GM23338 (cell line): ENCODE results near the gene GPR179. TPM values are rescaled to one million over a fixed set of nuclear protein-coding genes. Genes with fewer than 3 reads are reported as not detected.

Source experiments
- ATAC-seq: fragments of 200-7000 bp; cut with Tn5 transposase; 3 replicates; pipeline ENCODE4 v1.9.1; 2020
- DNase-seq: peaks from one replicate; pipeline ENCODE4 v3.0.0-alpha.2; 2015; ENCODE audit warnings: low spot score
- H2AFZ ChIP-seq: fragments of 200-600 bp; sonication (generic); 2 replicates; pipeline ENCODE4 v1.8.0; 2016; ENCODE audit warnings: antibody characterized with exemption, mild to moderate bottlenecking, moderate library complexity
- H3F3A ChIP-seq: fragments of 200-600 bp; sonication (generic); replicated peaks from 2 replicates; pipeline ENCODE4 v1.8.0; 2017; ENCODE audit warnings: antibody characterized with exemption, mixed run types, low read depth
- H3K27ac ChIP-seq: fragments of 200-600 bp; sonication (generic); 2 replicates; pipeline ENCODE4 v1.6.1; 2016; ENCODE audit warnings: low read depth
- H3K27me3 ChIP-seq: fragments of 200-600 bp; sonication (generic); 2 replicates; pipeline ENCODE4 v1.8.0; 2016; ENCODE audit warnings: mild to moderate bottlenecking, mixed run types, moderate library complexity; ENCODE audit not compliant: insufficient read depth
- H3K36me3 ChIP-seq: fragments of 200-600 bp; sonication (generic); 2 replicates; pipeline ENCODE4 v1.8.0; 2016; ENCODE audit warnings: mild to moderate bottlenecking; ENCODE audit not compliant: insufficient read depth
- H3K4me1 ChIP-seq: fragments of 200-600 bp; sonication (generic); 2 replicates; pipeline ENCODE4 v1.8.0; 2016; ENCODE audit warnings: mild to moderate bottlenecking, moderate library complexity; ENCODE audit not compliant: insufficient read depth
- H3K4me2 ChIP-seq: fragments of 200-600 bp; sonication (generic); 2 replicates; pipeline ENCODE4 v1.7.1; 2017; ENCODE audit warnings: mixed run types
- H3K4me3 ChIP-seq: fragments of 200-600 bp; sonication (generic); 2 replicates; pipeline ENCODE4 v1.6.1; 2016; ENCODE audit warnings: mixed run types
- H3K79me2 ChIP-seq: fragments of 200-600 bp; sonication (generic); replicated peaks from 2 replicates; pipeline ENCODE4 v1.8.0; 2017; ENCODE audit warnings: mild to moderate bottlenecking; ENCODE audit not compliant: insufficient read depth
- H3K9me2 ChIP-seq: fragments of 200-600 bp; sonication (generic); 2 replicates; pipeline ENCODE4 v1.8.0; 2017; ENCODE audit not compliant: insufficient read depth
- H4K20me1 ChIP-seq: fragments of 200-600 bp; sonication (generic); replicated peaks from 2 replicates; pipeline ENCODE4 v1.8.0; 2017; ENCODE audit warnings: mild to moderate bottlenecking; ENCODE audit not compliant: insufficient read depth
- H3K27ac Mint-ChIP-seq: 2 replicates; pipeline ENCODE4 v1.8.0; 2020; ENCODE audit warnings: inconsistent platforms, mild to moderate bottlenecking, moderate library complexity, mixed read lengths
- H3K27me3 Mint-ChIP-seq: 3 replicates; pipeline ENCODE4 v1.8.0; 2022; ENCODE audit warnings: low read depth, mild to moderate bottlenecking, moderate library complexity, mixed read lengths, inconsistent platforms; ENCODE audit not compliant: insufficient read depth, poor library complexity
- H3K36me3 Mint-ChIP-seq: 3 replicates; pipeline ENCODE4 v1.8.0; 2021; ENCODE audit warnings: low read depth, mild to moderate bottlenecking, inconsistent platforms, moderate library complexity, mixed read lengths
- H3K4me1 Mint-ChIP-seq: 3 replicates; pipeline ENCODE4 v1.8.0; 2020; ENCODE audit warnings: mild to moderate bottlenecking, inconsistent platforms, mixed read lengths
- H3K4me3 Mint-ChIP-seq: 3 replicates; pipeline ENCODE4 v1.8.0; 2021; ENCODE audit warnings: moderate library complexity, mild to moderate bottlenecking, inconsistent platforms, mixed read lengths
- H3K9me3 Mint-ChIP-seq: 3 replicates; pipeline ENCODE4 v1.8.0; 2020; ENCODE audit warnings: moderate library complexity, mild to moderate bottlenecking, inconsistent platforms, mixed read lengths
- CREB1 ChIP-seq: fragments of 250-450 bp; sonication (Bioruptor Pico); IDR thresholded peaks from 2 replicates; pipeline ENCODE4 v1.5.0; 2020; ENCODE audit warnings: low read depth, mild to moderate bottlenecking, moderate library complexity
- JUNB ChIP-seq: IDR thresholded peaks from one replicate; pipeline ENCODE4 v1.6.1; 2016; ENCODE audit warnings: antibody characterized with exemption; ENCODE audit not compliant: unreplicated experiment
- NANOG ChIP-seq: IDR thresholded peaks from 2 replicates; pipeline ENCODE4 v1.6.1; 2016; ENCODE audit warnings: antibody characterized with exemption, borderline replicate concordance
- polyA plus RNA-seq: library from polyadenylated mRNA; unstranded; fragments of >200 nt; fragmentation: Nextera tagmentation; extraction: Ambion mirVana; gene quantifications from 2 replicates; pipeline ENCODE4 v1.2.1, GENCODE V29; 2016
- total RNA-seq: library from RNA; depleted of rRNA; stranded (reverse); fragments of >200 nt; shearing (Covaris generic); gene quantifications from 2 replicates; pipeline ENCODE4 v1.2.3, GENCODE V29; 2014
- TF ChIP-seq, protein P1 (sequence below): IDR thresholded peaks from 2 replicates; pipeline ENCODE4 v1.6.1; 2016; ENCODE audit warnings: antibody characterized with exemption
- TF ChIP-seq, protein P2 (sequence below), 2 experiments: fragments of 200-600 bp in 1 of 2; sonication (generic) in 1 of 2; conservative IDR thresholded peaks; 2 replicates each; pipeline versions ENCODE4 v1.5.1 to v1.6.1; 2016 to 2017; ENCODE audit warnings: antibody characterized with exemption in 2 of 2, low read depth in 2 of 2, mild to moderate bottlenecking in 2 of 2, moderate library complexity in 1 of 2
- TF ChIP-seq, protein P3 (sequence below): IDR thresholded peaks from one replicate; pipeline ENCODE4 v1.6.1; 2018; ENCODE audit warnings: antibody characterized with exemption; ENCODE audit not compliant: unreplicated experiment

Gene GPR179
- total and polyA plus RNA-seq, 2 experiments from 2014 or later, result 0.03 TPM

DNA sequence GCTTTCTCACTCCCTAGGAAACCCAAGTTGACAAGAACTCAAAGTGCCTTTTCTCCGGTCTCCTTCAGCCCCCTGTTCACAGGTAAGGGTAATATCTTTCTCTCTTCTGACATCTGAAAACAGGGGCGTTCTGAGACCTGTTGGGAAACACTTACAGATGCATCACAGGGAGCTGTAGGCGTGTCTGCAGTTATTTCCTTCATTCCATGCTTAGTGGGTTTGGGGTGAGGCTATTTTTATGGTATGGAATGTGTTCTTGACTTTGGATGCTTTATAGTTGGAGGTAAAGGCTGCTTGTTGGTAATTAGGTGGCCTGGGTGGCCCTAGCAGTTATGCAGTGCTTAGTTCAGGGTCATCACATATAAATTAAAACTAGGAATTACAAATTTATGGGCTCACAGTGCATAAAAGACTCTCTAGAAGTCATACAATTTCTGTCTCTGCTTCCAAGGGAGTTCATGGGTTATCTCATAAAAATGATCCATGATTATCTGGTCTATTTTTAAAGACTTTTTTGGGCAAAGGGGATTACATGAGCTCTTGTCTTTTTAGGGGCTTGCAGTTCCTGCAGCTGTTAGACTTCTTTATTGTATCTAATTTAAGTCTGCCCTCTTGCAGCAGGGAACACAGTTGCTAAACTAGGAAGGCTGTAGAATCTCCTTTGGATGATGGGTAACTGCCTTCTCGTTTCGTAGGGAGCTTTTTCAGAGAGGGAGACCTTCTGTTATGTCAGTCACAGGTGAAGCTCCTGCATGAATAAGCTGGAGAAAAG lies 18.1 kb upstream of the GPR179 start:
- Histone ChIP-seq H3K4me1 (peaks cover 34% of the 10 kb centered on the region), H3K4me2 (peak overlapping the region; percentile 21; the same call in 1 of the 2 replicates), H4K20me1 (peaks cover 13% of the 10 kb centered on the region), H3K27me3 (no peaks in the 10 kb centered on the region), H3K4me3 (no peak overlapping the region), H2AFZ (no peak overlapping the region), H3F3A (no peaks in the 10 kb centered on the region), H3K79me2 (peaks cover 58% of the 10 kb centered on the region), H3K27ac (peak overlapping the region; percentile 71), H3K36me3 (peaks cover 6% of the 10 kb centered on the region; the same call in 1 of the 2 replicates), H3K9me2 (no peaks in the 10 kb centered on the region)
- TF ChIP-seq, protein P1, sequence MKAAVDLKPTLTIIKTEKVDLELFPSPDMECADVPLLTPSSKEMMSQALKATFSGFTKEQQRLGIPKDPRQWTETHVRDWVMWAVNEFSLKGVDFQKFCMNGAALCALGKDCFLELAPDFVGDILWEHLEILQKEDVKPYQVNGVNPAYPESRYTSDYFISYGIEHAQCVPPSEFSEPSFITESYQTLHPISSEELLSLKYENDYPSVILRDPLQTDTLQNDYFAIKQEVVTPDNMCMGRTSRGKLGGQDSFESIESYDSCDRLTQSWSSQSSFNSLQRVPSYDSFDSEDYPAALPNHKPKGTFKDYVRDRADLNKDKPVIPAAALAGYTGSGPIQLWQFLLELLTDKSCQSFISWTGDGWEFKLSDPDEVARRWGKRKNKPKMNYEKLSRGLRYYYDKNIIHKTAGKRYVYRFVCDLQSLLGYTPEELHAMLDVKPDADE, result no peak
- TF ChIP-seq JUNB (no peak), CREB1 (CRISPR knock-in tag) (no peak), NANOG (no peak)
- TF ChIP-seq, protein P2, sequence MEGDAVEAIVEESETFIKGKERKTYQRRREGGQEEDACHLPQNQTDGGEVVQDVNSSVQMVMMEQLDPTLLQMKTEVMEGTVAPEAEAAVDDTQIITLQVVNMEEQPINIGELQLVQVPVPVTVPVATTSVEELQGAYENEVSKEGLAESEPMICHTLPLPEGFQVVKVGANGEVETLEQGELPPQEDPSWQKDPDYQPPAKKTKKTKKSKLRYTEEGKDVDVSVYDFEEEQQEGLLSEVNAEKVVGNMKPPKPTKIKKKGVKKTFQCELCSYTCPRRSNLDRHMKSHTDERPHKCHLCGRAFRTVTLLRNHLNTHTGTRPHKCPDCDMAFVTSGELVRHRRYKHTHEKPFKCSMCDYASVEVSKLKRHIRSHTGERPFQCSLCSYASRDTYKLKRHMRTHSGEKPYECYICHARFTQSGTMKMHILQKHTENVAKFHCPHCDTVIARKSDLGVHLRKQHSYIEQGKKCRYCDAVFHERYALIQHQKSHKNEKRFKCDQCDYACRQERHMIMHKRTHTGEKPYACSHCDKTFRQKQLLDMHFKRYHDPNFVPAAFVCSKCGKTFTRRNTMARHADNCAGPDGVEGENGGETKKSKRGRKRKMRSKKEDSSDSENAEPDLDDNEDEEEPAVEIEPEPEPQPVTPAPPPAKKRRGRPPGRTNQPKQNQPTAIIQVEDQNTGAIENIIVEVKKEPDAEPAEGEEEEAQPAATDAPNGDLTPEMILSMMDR (conservative IDR thresholded peaks at IDR 0.05; ENCODE audit: low read depth in 2 of 2), result no peak
- TF ChIP-seq, protein P3, sequence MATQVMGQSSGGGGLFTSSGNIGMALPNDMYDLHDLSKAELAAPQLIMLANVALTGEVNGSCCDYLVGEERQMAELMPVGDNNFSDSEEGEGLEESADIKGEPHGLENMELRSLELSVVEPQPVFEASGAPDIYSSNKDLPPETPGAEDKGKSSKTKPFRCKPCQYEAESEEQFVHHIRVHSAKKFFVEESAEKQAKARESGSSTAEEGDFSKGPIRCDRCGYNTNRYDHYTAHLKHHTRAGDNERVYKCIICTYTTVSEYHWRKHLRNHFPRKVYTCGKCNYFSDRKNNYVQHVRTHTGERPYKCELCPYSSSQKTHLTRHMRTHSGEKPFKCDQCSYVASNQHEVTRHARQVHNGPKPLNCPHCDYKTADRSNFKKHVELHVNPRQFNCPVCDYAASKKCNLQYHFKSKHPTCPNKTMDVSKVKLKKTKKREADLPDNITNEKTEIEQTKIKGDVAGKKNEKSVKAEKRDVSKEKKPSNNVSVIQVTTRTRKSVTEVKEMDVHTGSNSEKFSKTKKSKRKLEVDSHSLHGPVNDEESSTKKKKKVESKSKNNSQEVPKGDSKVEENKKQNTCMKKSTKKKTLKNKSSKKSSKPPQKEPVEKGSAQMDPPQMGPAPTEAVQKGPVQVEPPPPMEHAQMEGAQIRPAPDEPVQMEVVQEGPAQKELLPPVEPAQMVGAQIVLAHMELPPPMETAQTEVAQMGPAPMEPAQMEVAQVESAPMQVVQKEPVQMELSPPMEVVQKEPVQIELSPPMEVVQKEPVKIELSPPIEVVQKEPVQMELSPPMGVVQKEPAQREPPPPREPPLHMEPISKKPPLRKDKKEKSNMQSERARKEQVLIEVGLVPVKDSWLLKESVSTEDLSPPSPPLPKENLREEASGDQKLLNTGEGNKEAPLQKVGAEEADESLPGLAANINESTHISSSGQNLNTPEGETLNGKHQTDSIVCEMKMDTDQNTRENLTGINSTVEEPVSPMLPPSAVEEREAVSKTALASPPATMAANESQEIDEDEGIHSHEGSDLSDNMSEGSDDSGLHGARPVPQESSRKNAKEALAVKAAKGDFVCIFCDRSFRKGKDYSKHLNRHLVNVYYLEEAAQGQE, result no peak
- peak overlapping the region; percentile 43; the same call in 1 of the 2 replicates for H3K27ac Mint-ChIP-seq
- ATAC-seq (no peak), DNase-seq (no peak)
- no peaks in the 10 kb centered on the region for H3K9me3 Mint-ChIP-seq
- peaks cover 20% of the 10 kb centered on the region for H3K36me3 Mint-ChIP-seq
- no peaks in the 10 kb centered on the region for H3K27me3 Mint-ChIP-seq
- H3K4me1 Mint-ChIP-seq, result peaks cover 46% of the 10 kb centered on the region
- peak overlapping the region; percentile 6; the same call in 2 of the 3 replicates for H3K4me3 Mint-ChIP-seq
